Measurements from ENCODE around the gene CMPK2.

- TF ChIP-seq CTCF (IDR thresholded peaks at IDR 0.05; ENCODE audit: low read depth, low read length, missing input control) (peak; percentile 55), ZBTB33 (IDR thresholded peaks at IDR 0.05) (no peak)
These were observed 39.4 kb downstream of the CMPK2 start for GRCh38 chr2:6826081-6826913.

Measured in liver (tissue), 2 donors.